ENCODE data around the gene TYROBP.

Gene TYROBP

DNA sequence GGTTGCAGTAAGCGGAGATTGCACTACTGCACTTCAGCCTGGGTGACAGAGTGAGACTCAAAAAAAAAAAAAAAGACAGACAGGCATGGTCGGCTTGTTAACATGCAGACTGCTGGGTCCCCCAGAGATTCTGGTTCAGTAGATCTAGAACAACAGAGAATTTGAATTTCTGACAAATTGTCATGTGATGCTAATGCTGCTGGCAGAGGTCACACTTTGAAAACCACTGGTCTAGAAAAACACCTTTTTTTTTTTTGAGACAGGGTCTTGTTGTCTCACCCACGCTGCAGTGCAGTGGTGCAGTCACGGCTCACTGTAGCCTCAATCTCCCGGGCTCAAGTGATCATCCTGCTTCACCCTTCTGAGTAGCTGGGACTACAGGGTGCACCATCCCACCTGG is 20.4 kb upstream of the TYROBP start:
- no peaks in the 10 kb centered on the region for H3K27me3 ChIP-seq (ENCODE audit: insufficient read depth, low read depth, severe bottlenecking)
- no peak overlapping the region for H3K4me3 ChIP-seq (ENCODE audit: low read depth, low read length)
- DNase-seq = no peak
- H3K27ac ChIP-seq = no peak overlapping the region
- H3K9me3 ChIP-seq (ENCODE audit: severe bottlenecking) = peaks cover 5% of the 10 kb centered on the region
- no peaks in the 10 kb centered on the region for H3K36me3 ChIP-seq
- TF ChIP-seq, protein P1, sequence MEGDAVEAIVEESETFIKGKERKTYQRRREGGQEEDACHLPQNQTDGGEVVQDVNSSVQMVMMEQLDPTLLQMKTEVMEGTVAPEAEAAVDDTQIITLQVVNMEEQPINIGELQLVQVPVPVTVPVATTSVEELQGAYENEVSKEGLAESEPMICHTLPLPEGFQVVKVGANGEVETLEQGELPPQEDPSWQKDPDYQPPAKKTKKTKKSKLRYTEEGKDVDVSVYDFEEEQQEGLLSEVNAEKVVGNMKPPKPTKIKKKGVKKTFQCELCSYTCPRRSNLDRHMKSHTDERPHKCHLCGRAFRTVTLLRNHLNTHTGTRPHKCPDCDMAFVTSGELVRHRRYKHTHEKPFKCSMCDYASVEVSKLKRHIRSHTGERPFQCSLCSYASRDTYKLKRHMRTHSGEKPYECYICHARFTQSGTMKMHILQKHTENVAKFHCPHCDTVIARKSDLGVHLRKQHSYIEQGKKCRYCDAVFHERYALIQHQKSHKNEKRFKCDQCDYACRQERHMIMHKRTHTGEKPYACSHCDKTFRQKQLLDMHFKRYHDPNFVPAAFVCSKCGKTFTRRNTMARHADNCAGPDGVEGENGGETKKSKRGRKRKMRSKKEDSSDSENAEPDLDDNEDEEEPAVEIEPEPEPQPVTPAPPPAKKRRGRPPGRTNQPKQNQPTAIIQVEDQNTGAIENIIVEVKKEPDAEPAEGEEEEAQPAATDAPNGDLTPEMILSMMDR (IDR thresholded peaks at IDR 0.05; ENCODE audit: low read depth, low read length) = no peak

DNA sequence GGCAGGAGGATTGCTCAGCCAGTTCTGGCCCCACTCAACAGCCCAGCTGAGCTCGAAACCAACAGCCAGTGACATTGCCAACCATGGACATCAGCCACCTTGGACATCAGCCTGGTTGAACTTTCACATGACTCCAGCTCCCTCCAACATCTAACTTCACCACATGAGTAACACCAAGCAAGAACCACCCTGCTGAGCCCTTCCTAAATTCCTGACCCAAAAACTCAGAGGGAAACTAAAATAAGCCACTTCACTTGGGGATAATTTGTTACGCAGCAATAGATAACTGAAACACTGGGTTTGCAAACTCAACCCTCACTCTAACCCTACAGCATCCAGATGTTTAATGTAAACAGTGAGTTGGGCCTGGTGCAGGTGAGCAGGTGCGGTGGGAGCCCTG is 17.4 kb upstream of the TYROBP start:
- H3K27me3 ChIP-seq (ENCODE audit: insufficient read depth, low read depth, severe bottlenecking) = no peaks in the 10 kb centered on the region
- H3K36me3 ChIP-seq = no peaks in the 10 kb centered on the region
- no peak overlapping the region for H3K4me3 ChIP-seq (ENCODE audit: low read depth, low read length)
- H3K9me3 ChIP-seq (ENCODE audit: severe bottlenecking) = peaks cover 5% of the 10 kb centered on the region
- no peak overlapping the region for H3K27ac ChIP-seq
- TF ChIP-seq, protein P1 (IDR thresholded peaks at IDR 0.05; ENCODE audit: low read depth, low read length) = no peak
- DNase-seq = no peak

DNA sequence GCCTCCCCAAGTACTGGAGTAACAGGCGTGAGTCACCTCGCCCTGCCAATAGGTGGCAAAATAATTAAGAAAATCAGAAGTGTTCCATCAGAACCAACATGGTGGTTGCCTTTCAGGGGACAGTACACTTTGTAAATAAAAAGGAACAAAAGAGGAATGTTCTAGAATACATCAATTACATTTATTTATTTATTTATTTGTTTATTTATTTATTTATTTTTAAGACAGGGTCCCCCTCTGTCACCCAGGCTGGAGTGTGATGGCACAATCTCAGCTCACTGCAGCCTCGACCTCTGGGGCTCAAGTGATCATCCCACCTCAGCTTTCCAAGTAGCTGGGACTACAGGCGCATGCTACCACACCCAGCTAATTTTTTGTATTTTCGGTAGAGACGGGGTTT is 12.9 kb upstream of the TYROBP start:
- DNase-seq = no peak
- Histone ChIP-seq H3K27ac (no peak overlapping the region), H3K27me3 (ENCODE audit: insufficient read depth, low read depth, severe bottlenecking) (no peaks in the 10 kb centered on the region), H3K4me3 (ENCODE audit: low read depth, low read length) (no peak overlapping the region), H3K36me3 (no peaks in the 10 kb centered on the region), H3K9me3 (ENCODE audit: severe bottlenecking) (peaks cover 5% of the 10 kb centered on the region)
- TF ChIP-seq, protein P1 (IDR thresholded peaks at IDR 0.05; ENCODE audit: low read depth, low read length) = no peak

DNA sequence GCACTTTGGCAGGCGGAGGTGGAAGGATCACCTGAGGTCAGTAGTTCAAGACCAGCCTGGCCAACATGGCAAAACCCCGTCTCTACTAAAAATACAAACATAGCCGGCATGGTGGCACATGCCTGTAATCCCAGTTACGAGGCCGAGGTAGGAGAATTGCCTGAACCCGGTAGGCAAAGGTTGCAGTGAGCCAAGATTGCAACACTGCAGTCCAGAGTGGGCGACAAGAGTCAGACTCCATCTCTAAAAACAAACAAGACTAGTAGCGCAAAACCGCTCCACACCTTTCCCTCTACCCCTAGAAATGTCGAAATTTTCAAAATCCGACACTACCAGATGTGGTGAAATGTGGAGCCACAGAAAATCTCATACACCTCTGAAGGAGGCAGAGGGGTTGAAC is 11.2 kb upstream of the TYROBP start:
- TF ChIP-seq, protein P1 (IDR thresholded peaks at IDR 0.05; ENCODE audit: low read depth, low read length) = no peak
- H3K27me3 ChIP-seq (ENCODE audit: insufficient read depth, low read depth, severe bottlenecking) = no peaks in the 10 kb centered on the region
- H3K27ac ChIP-seq = no peak overlapping the region
- H3K36me3 ChIP-seq = no peaks in the 10 kb centered on the region
- H3K4me3 ChIP-seq (ENCODE audit: low read depth, low read length) = no peak overlapping the region
- DNase-seq = no peak
- H3K9me3 ChIP-seq (ENCODE audit: severe bottlenecking) = no peaks in the 10 kb centered on the region

DNA sequence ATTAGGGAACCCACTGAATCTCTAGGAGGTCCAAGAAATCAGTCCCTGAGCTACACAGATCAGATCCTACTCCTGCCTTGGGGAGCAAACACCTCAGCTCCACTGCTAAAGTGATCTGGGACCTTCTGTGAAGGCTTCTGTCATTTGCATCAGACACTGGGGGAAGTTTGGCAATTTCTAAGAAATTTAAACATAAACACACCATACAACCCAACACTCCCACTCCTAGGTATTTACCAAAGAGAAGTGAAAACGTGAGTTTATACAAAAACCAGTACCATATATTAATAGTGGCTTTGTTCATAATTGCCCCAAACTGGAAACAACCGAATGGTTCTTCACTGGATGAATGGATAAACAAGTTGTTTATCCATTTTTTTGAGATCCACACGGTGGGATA is 7.3 kb upstream of the TYROBP start:
- DNase-seq = no peak
- H3K9me3 ChIP-seq (ENCODE audit: severe bottlenecking) = no peaks in the 10 kb centered on the region
- H3K27ac ChIP-seq = no peak overlapping the region
- no peaks in the 10 kb centered on the region for H3K36me3 ChIP-seq
- TF ChIP-seq, protein P1 (IDR thresholded peaks at IDR 0.05; ENCODE audit: low read depth, low read length) = no peak
- H3K4me3 ChIP-seq (ENCODE audit: low read depth, low read length) = no peak overlapping the region
- no peaks in the 10 kb centered on the region for H3K27me3 ChIP-seq (ENCODE audit: insufficient read depth, low read depth, severe bottlenecking)

DNA sequence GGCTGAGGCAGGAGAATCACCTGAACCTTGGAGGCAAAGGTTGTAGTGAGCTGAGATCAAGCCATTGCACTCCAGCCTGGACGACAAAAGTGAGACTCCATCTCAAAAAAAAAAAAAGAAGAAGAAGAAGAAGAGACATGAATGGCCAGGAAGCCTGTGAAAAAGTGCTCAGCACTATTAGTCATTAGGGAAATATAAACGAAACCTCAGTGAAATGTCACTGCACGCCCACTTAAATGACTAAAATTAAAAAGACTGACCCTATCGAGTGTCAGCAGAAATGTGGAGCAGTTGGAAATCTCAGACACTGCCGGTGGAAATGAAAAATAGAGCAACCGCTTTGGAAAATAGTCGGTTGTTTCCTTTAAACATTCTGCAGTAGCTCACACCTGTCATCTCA is 5.5 kb upstream of the TYROBP start:
- no peak for DNase-seq
- no peak overlapping the region for H3K4me3 ChIP-seq (ENCODE audit: low read depth, low read length)
- TF ChIP-seq, protein P1 (IDR thresholded peaks at IDR 0.05; ENCODE audit: low read depth, low read length) = no peak
- H3K27me3 ChIP-seq (ENCODE audit: insufficient read depth, low read depth, severe bottlenecking) = no peaks in the 10 kb centered on the region
- no peaks in the 10 kb centered on the region for H3K9me3 ChIP-seq (ENCODE audit: severe bottlenecking)
- no peaks in the 10 kb centered on the region for H3K36me3 ChIP-seq
- H3K27ac ChIP-seq = no peak overlapping the region

Data from WERI-Rb-1 (cell line).